Tibial artery (tissue), 4 donors: ENCODE results near the gene CCS.
A peak's percentile ranks its signal among the peaks of the same experiment; 100 is the strongest.

Source experiments
- DNase-seq, 2 donors: peaks; one replicate each; pipeline ENCODE4 v3.0.0-alpha.2; 2019
- H3K27ac ChIP-seq, 2 donors: fragments of 200-600 bp; sonication (generic) in 1 of 2; 1 replicate in 1 of 2; 2 replicates in 1 of 2; pipeline ENCODE4 v1.5.1; 2018 to 2019; ENCODE audit warnings: mild to moderate bottlenecking in 1 of 2
- H3K27me3 ChIP-seq, 2 donors: fragments of 200-600 bp; sonication (generic) in 1 of 2; one replicate each; pipeline versions ENCODE4 v1.5.1 to v1.6.0; 2016 to 2019
- H3K36me3 ChIP-seq, 3 donors: fragments of 200-600 bp; sonication (generic) in 2 of 3; one replicate each; pipeline ENCODE4 v1.5.1; 2016 to 2019; ENCODE audit warnings: mild to moderate bottlenecking in 2 of 3
- H3K4me1 ChIP-seq, 4 donors: fragments of 200-600 bp; sonication (generic) in 2 of 4; 1 replicate in 3 of 4; 2 replicates in 1 of 4; pipeline ENCODE4 v1.5.1; 2016 to 2019
- H3K4me3 ChIP-seq, 2 donors: fragments of 200-600 bp; sonication (generic) in 1 of 2; 1 replicate in 1 of 2; 2 replicates in 1 of 2; pipeline ENCODE4 v1.5.1; 2018 to 2019; ENCODE audit warnings: mild to moderate bottlenecking in 2 of 2
- H3K9me3 ChIP-seq, 3 donors: fragments of 200-600 bp; sonication (generic) in 1 of 3; one replicate each; pipeline ENCODE4 v1.5.1; 2016 to 2019
- intact Hi-C: fragments of 100-400 bp; cut with DNase I; formaldehyde crosslinking; loops from one replicate; pipeline ENCODE4 v1.15.0; 2023; ENCODE audit warnings: low total_unique reads
- TF ChIP-seq, protein P1 (sequence below), 2 experiments: fragments of 200-600 bp in 1 of 2; fragments of 450-650 bp in 1 of 2; IDR thresholded peaks; one replicate each; pipeline ENCODE4 v1.5.1; 2017 to 2019; ENCODE audit warnings: antibody characterized with exemption in 2 of 2, mild to moderate bottlenecking in 1 of 2, moderate library complexity in 1 of 2

CCS gene

DNA sequence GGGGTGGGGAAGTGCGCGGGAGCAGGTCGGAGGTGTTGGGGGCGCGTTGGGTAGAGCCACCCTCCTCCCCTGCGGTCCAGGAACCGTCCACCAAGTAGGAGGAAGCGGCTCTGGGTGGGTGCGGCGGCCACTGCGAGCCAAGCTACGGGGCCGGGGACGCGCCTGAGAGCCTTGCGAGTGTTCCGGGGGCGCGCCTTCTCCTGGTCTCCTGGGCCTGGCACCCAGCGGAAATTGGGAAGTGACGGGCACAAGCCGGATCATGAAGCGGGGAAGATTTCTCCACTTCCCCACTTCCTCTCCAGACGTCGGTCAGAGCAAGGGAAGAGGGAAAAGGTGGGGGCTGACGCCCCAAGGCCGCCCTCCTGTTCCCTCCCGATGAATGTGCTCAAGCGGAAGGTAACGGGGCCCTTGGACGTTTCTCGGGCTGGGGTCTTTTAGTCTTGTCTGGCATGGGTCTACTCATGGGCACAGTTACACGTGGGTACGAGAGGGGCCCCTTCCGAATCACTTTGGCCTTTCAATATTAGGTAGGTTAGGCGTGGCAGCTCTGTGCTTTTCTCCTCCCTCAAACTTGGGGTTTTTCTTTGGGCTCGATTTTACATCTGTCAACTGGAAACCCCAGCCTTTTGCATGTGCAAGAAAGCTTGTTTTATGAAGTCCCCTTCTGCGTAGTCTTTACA, 24.3 kb downstream of the CCS start:
- H3K4me1 ChIP-seq = peaks cover 0 to 58% (median 35%) of the 10 kb centered on the region in 4 donors
- H3K4me3 ChIP-seq = peak overlapping the region; percentile 88 to 92
- peak overlapping the region; percentile 96 for H3K27ac ChIP-seq
- H3K9me3 ChIP-seq = no peaks in the 10 kb centered on the region
- TF ChIP-seq, protein P1, sequence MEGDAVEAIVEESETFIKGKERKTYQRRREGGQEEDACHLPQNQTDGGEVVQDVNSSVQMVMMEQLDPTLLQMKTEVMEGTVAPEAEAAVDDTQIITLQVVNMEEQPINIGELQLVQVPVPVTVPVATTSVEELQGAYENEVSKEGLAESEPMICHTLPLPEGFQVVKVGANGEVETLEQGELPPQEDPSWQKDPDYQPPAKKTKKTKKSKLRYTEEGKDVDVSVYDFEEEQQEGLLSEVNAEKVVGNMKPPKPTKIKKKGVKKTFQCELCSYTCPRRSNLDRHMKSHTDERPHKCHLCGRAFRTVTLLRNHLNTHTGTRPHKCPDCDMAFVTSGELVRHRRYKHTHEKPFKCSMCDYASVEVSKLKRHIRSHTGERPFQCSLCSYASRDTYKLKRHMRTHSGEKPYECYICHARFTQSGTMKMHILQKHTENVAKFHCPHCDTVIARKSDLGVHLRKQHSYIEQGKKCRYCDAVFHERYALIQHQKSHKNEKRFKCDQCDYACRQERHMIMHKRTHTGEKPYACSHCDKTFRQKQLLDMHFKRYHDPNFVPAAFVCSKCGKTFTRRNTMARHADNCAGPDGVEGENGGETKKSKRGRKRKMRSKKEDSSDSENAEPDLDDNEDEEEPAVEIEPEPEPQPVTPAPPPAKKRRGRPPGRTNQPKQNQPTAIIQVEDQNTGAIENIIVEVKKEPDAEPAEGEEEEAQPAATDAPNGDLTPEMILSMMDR (IDR thresholded peaks at IDR 0.05) = no peak
- H3K36me3 ChIP-seq = no peaks in the 10 kb centered on the region
- intact Hi-C loops = loop anchor here (2.0 kb wide), 1 partner anchor 22 kb away; the partner anchor contains the start of gene RBM4
- peak; percentile 83 to 90 for DNase-seq
- H3K27me3 ChIP-seq = no peaks in the 10 kb centered on the region

DNA sequence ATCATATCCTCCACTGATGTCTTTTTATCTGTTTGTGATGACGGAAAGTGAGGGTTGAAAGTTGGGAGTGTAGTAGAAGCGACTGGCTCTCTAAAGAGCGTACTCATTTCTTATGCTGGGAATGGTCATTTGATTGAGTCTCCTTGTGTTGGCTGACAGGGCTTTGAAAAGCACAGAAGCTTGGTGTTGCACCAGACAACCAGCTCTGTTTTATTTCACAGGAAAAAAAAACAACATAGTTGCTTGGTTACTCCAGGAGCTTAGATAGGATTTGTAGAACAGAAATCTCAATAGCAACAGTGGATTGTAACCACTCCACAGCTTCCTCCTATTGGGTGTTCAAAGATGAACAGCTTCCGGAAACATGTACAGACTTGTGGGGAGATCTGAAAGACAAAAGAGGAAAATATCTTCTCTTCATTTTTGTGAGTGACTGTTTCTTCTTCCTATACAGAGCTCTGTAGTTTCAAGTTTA, 26.1 kb downstream of the CCS start:
- intact Hi-C loops = no loop called here
- peaks cover 0 to 76% (median 45%) of the 10 kb centered on the region in 4 donors for H3K4me1 ChIP-seq
- peaks cover 2 to 6% (median 6%) of the 10 kb centered on the region in 3 donors for H3K36me3 ChIP-seq

DNA sequence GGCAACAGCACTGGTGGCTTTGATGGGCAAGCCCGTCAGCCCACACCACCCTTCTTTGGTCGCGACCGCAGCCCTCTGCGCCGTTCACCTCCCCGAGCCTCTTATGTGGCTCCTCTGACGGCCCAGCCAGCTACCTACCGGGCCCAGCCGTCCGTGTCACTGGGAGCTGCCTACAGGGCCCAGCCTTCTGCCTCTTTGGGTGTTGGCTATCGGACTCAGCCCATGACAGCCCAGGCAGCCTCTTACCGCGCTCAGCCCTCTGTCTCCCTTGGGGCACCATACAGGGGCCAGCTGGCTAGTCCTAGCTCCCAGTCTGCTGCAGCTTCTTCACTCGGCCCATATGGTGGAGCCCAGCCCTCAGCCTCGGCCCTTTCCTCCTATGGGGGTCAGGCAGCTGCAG, 31.5 kb downstream of the CCS start:
- Histone ChIP-seq H3K27me3 (no peaks in the 10 kb centered on the region), H3K4me3 (no peak overlapping the region), H3K36me3 (peaks cover 43 to 59% (median 58%) of the 10 kb centered on the region in 3 donors), H3K27ac (peak overlapping the region; percentile 51 to 96), H3K4me1 (peaks cover 0 to 65% (median 37%) of the 10 kb centered on the region in 4 donors), H3K9me3 (no peaks in the 10 kb centered on the region)
- intact Hi-C loops = no loop called here
- TF ChIP-seq, protein P1 (IDR thresholded peaks at IDR 0.05) = no peak
- no peak for DNase-seq

More for the DNA sequence above, 26.1 kb downstream of the CCS start:
- no peak for DNase-seq
- Histone ChIP-seq H3K4me3 (peak overlapping the region; percentile 88 to 92), H3K9me3 (no peaks in the 10 kb centered on the region), H3K27me3 (no peaks in the 10 kb centered on the region), H3K27ac (peak overlapping the region; percentile 96)
- TF ChIP-seq, protein P1 (IDR thresholded peaks at IDR 0.05) = no peak

DNA sequence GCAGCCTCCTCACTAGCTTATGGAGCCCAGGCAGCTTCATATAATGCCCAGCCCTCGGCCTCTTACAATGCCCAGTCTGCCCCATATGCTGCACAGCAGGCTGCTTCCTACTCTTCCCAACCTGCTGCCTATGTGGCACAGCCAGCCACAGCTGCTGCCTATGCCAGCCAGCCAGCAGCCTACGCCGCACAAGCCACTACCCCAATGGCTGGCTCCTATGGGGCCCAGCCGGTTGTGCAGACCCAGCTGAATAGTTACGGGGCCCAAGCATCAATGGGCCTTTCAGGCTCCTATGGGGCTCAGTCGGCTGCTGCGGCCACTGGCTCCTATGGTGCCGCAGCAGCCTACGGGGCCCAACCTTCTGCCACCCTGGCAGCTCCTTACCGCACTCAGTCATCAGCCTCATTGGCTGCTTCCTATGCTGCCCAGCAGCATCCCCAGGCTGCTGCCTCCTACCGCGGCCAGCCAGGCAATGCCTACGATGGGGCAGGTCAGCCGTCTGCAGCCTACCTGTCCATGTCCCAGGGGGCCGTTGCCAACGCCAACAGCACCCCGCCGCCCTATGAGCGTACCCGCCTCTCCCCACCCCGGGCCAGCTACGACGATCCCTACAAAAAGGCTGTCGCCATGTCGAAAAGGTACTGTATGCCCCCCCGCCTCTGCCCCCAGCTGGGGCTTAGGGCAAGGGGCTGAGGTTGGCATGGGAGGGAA, 32.2 kb downstream of the CCS start:
- H3K27ac ChIP-seq = no peak overlapping the region
- intact Hi-C loops = no loop called here
- H3K9me3 ChIP-seq = no peaks in the 10 kb centered on the region
- no peak for DNase-seq
- peaks cover 43 to 66% (median 66%) of the 10 kb centered on the region in 3 donors for H3K36me3 ChIP-seq
- TF ChIP-seq, protein P1 (IDR thresholded peaks at IDR 0.05) = no peak
- H3K4me3 ChIP-seq = no peak overlapping the region
- peaks cover 0 to 57% (median 35%) of the 10 kb centered on the region in 4 donors for H3K4me1 ChIP-seq
- no peaks in the 10 kb centered on the region for H3K27me3 ChIP-seq

DNA sequence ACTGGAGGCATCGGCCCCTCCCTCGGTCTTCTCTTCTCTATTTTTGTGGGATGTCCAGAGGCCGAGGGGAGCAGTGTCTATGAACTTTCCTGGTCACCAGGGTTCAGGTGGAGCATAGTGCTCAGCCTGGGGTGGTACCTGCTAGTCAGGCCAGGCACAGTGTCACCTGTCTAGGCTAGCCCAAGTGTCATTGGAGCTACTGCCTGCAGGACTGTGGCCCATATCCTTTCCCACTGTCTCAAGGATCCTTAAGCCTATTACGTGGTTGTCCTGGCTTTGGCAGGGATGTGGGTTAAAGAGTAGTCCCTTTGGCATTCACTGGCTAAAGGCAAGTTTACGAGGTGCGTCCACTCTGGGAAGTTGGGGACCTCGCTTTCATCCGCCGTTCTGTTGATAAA, 32.8 kb downstream of the CCS start:
- H3K9me3 ChIP-seq = no peaks in the 10 kb centered on the region
- TF ChIP-seq, protein P1 (IDR thresholded peaks at IDR 0.05) = no peak
- DNase-seq = no peak
- H3K27ac ChIP-seq = no peak overlapping the region
- H3K4me3 ChIP-seq = no peak overlapping the region
- H3K36me3 ChIP-seq = peaks cover 43 to 70% (median 69%) of the 10 kb centered on the region in 3 donors
- no peaks in the 10 kb centered on the region for H3K27me3 ChIP-seq
- intact Hi-C loops = no loop called here
- peaks cover 0 to 52% (median 30%) of the 10 kb centered on the region in 4 donors for H3K4me1 ChIP-seq
